NCI-H2171 (cell line): Measurements from ENCODE around the gene ZDHHC7.
"Not testable (repeated sequence)": the region's sequence is repeated elsewhere in the genome, so short reads cannot be mapped to it uniquely, and the experiment has no call there.

Experiments used
- DNase-seq: peaks from one replicate; lab custom pipeline; 2025; lab: John Stamatoyannopoulos, UW

ZDHHC7 gene, protein sequence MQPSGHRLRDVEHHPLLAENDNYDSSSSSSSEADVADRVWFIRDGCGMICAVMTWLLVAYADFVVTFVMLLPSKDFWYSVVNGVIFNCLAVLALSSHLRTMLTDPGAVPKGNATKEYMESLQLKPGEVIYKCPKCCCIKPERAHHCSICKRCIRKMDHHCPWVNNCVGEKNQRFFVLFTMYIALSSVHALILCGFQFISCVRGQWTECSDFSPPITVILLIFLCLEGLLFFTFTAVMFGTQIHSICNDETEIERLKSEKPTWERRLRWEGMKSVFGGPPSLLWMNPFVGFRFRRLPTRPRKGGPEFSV

DNA sequence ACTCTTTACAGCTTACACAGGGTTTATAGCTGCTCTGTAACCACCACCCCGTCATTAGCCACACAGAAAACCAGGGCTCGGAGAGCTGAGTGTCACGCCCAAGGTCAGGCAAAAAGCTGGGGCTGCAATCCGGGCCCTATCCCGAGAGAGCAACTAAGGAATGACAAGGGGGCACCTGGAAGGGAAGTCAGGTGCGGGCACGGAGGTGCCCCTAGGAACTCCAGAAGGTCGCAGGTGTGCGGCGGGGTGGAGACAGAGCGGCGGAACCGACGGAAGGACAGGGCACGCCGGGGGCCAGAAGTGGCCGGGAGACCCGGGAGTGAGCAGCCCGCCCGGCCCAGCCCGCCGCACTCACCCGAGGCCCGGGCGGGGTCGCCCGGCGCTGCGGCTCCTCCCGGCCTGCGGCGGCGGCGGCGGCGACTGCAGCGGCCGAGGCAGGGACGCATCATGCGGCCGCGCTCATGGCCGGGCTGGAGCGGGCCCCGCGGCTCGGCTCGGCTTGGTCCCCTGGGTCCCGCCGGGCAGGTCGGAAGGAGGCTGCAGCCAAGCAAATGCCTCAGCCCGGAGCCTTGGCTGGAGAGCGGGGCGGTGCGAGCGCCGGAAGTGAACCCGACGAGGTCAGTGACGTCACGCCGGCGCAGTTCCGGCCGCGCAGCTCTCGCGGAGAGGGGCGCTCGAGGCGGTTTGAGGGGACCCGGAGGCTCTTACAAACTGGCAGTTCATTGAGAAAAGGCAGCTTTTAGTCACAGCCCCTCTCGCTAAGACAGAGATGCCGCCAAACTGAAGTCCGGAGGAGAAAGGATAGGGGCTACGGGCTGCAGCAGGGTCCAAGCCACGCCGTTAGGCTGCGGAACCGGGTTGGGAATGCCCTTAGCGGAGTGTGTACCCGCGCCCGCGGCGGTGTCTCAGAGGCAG lies at the start of gene ZDHHC7:
ZDHHC7 (minus strand) TSS at position 605 of the 915 bp plus-strand sequence. CDS start 20,917 bp downstream, outside the sequence.
- DNase-seq = peak; percentile 81

DNA sequence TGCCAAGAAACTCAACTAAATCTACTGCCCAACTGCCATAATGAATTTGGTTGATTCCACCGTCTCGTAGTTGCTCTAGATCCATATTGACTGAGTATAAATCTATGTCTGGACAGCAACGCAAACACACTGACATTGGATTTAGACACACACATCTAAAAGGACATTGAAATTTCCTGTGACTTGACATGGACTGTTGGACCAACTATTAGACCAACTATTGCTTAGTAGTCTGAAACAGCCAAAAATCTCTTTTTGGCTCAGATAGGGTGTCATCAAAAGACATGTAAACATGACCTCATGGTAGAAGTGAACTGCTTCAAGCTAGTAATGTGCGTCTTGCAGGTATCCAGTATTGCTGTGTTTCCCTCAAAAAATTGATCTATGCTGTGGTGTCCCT lies 47.6 kb upstream of the ZDHHC7 start:
- no peak for DNase-seq

DNA sequence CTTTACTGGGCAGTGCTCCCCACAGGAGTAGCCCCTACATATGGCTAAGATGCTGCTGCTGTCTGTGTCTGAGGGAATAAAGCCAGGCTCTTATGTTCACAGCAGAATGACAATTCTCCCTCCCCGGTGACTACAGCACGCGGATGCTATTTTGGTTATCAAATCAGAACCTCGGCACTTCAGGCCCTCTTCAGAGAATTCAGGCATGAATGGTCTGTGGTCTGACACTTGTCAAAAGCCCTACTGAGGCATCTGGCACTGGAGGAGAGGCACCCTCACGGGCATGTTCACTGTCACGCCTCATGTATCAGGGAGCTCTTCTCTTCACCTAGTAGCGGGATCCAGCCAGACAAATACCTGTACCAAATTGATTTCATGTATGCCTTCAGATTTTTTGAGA lies 46.6 kb upstream of the ZDHHC7 start:
- peak; percentile 44 for DNase-seq

DNA sequence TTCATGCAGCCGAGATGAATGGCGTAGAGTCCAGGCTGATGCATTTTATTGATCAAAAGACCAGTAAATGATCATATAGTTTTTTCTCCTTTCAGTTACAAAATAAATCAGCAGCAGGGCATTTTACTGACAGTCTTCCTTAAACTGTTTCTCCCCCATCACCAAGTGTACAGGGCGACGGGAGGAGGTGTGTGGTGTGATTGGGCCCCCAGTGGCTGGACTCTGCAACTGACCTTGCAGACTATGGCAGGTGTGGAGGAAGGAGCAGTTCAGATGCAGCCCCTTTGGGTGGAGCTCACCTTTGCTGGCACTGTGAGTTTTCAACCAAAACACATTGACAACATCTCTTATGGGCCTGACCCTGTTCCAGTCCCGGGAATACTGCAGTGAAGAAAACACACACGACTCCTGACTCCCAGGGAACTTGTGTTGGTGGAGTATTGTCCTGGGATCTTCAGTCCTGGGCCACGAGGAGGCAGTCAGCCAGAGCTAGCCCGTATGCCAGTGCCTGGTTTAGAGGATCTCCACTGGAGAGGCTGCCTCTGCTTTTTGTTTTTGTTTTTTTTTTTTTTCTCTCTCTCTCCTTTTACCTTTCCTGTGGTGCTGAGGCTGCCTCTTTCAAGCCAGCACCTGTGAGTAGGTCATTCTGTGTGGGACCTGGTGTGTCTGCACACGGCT lies 46.0 kb upstream of the ZDHHC7 start:
- peak; percentile 3 for DNase-seq

DNA sequence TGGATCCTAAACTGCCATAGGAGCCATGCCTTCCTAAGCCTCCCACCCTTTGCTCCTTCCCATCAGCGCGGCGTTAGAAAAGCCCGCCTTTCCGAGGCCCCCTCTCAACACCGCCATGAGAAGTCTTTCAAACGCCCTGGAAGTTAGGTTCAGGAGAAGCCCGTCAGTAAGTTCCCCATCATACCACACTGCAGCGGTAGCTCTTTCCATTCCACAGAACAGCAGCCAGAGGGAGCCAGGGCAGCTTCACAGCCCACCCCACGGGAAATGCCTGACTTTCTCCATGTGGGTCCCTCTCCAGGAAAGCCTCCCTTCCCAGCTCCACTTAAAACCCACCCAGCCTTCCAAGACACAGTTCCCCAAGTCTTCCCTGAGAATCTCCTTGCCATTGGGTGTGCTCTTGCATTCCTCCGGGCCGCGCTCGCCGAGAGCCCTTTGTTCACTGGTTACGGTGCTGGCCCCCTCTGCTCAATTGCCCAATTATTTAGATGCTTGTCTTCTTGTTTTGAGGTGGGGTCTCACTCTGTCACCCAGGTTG lies 44.9 kb upstream of the ZDHHC7 start:
- no peak for DNase-seq

DNA sequence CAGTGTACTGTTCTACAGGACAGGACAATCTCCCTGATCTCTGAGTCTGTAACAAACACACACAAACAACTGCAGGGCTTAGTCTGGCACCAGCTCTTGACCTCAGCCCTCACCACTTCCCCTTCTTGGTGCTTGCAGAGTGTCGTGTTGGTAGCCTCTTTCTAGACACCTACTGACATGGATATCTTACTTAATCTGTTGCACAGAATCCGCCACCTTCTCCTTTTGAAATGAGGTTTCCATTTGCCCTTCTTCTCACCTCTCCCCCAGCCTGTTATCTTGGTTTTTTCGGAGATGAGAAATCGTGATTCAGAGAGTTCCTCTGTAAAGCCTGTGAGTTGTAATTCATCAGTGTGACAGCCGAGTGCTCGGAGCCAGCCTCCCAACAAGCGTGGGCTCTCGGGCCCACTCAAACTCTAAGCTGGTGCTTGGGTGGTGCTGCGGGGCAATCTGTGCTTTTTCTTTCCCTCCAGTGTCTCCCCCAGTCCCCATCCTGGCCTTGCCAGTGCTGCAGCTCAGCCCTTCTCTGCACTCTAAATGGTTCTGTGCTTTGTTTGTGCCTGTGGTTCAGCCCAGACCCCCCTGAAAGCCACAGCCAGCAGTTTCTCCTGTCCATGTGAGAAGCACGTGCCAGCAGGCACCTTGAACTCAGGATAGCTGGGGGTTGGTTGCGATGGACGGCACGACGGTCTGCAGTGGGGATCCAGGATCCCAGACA lies 44.3 kb upstream of the ZDHHC7 start:
- DNase-seq = no peak

DNA sequence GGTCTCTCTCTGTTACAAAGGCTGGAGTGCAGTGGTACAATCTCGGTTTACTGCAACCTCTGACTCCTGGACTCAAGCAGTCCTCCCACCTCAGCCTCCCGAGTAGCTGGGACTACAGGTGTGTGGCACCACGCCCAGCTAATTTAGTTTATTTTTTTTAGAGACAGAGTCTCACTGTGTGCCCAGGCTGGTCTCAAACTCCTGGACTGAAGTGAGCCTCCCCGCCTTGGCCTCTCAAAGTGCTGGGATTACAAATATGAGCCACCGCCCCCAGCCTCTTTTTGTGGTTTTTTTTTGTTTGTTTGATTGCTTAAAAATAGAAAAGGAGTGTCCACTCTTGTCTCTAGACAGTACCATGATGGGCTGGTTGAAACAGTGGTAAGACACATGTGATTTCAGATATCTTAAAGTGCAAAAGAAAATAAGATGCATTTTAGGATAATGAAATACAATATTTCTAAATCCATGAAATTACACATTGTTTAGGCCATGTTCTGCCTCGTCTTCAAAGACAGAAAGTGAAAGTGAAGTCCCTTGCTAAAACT lies 43.7 kb upstream of the ZDHHC7 start:
- no peak for DNase-seq

DNA sequence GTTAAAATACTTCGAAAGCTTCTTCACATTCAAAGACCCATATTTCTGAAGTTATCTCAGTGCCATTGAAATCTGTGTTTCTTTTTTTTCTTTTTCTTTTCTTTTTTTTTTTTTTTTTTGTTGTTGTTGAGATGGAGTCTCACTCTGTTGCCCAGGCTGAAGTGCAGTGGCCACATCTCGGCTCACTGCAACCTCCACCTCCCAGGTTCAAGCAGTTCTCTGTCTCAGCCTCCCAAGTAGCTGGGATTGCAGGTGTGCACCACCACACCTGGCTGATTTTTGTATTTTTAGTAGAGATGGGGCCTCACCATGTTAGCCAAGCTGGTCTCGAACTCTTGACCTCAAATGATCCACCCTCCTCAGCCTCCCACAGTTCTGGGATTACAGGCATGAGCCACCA lies 43.0 kb upstream of the ZDHHC7 start:
- DNase-seq = not testable (repeated sequence)

DNA sequence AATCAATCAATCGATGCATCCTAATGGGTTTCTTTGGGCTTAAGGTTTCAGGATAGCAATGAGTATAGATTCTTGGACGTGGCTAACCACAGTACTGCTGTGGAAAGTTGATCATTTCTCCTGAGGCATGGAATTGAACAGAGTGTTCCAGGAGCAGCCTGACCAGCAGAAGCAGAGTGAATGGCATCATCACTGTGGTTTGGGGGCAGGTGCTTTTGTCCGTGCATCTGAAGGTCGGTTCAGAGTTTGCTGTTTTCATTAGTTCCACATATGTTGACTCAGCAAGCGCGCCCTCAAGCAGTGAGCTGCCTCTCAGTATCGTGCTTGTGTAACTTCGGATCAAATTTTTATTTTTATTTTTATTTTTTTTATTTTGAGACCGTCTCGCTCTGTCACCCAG lies 41.2 kb upstream of the ZDHHC7 start:
- DNase-seq = no peak

DNA sequence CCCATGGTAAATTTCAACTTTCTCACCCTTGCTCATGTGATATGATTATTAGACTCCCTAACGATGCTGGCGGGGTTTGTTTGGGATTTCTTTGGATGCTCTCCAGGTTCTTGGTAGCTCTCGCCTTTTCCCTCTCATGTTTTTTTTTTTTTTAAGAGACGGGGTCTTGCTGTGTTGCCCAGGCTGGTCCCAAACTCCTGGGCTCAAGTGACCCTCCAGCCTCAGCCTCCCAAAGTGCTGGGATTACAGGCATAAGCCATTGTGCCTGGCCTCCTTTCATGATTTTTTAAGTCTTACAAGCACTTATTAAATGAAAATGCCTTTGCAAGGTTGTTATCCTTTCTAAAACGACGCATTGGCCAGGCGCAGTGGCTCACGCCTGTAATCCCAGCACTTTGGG lies 40.3 kb upstream of the ZDHHC7 start:
- no peak for DNase-seq

DNA sequence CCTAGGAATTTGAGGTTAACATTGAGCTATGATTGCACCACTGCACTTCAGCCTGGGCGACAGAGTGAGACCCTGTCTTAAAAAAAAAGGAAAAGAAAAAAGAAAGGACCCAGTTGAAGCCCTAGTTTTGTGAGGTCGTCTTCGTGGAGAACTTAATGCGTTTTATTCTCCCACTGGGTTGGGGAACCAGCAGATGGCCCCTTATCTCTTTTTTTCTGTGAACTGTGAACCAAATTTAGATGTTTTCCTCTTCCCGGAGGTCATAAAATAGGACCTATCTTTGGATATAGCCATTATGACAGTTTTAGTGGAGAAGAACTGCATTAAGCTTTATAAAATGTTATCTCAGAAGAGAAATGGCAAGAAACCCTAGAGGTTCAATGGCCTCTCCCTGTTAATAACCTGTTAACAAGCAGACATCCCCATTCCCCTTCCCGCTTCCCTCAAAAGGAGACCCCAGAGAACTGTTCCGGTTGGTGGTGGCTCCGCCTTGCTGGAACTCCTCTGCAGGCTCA lies 39.8 kb upstream of the ZDHHC7 start:
- DNase-seq = no peak

DNA sequence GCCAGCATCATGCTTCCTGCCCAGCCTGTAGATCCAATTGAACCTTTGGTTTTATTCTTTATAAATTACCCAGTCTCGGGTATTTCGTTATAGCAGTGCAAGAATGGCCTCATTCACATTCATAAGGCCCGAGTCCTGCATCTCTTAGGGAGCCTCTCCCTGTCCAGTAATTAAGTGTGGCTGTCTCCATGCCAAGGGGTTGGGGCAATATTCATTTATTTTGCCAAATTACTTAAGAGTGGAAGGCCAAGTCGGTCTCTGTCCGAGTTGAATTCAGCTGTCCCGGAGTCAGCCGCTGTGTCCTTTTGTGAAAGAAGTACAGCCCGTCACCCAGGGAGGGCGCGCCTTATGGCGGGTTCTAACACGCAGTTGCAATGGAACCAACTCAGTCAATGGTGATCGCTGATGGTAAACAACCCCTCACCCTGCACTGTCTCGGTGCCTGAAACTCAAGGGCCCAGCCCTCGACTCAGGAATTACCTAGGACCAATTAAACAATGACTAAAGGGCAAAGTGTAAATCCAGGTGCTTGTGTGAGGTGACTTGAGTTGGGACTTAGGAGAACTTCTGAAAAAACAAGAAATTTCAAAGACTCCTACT lies 38.5 kb upstream of the ZDHHC7 start:
- DNase-seq = no peak

DNA sequence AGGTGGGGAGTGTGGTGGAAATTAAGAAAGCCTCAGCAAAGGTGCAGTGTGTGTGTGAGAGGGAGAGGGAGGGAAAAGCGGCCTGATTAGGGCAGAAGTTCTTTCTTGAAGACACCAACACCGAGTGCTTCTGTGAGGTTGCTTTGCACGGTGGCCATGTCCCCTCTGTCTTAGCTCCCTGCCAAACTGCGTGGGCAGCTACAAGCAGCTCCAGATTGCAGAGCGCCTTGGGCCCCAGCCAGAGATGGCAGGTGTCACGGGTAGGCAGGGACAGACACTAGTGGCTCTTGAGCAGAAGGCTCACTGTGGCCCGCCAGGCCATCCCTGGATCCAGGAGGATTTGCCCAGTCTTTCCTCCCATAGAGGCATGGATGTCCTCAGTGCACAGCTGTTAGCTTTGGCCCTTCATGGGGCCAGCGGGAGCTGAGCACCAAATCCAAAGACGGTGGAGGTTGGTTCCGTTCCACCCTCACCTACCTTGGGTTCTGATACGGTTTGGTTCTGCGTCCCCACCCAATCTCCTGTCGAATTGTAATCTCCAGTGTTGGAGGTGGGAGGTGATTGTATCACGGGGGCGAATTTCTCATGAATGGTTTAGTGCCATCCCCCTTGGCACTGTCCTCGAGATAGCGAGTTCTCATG lies 37.7 kb upstream of the ZDHHC7 start:
- no peak for DNase-seq

DNA sequence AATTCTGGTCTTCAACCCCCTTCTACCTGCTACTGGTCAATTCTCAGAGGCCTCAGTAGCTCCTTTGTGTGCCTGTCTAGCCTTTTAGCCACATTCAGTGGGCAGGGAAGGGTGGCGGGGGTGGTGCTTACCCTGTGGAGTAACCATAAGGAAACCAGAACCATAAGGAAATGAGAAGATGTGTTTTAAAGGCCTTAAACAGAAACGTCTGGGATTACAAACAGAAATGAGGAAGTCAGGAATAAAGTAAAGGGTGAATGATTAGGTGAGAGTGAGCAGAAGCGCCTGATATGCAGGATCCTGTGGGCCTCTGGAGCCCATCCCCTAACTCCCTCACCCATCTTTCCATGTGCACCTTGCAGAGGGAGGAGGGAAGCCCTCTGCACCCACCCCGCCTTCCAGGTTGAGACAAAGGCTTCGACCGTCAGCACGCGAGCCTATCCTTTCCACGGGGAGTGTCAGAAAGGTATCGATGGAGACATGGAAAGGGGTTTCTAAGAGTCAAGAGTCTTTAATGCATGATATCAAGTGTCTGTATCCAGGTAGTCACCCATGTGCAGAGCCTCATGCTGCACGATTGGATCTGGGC lies 36.6 kb upstream of the ZDHHC7 start:
- DNase-seq = no peak

DNA sequence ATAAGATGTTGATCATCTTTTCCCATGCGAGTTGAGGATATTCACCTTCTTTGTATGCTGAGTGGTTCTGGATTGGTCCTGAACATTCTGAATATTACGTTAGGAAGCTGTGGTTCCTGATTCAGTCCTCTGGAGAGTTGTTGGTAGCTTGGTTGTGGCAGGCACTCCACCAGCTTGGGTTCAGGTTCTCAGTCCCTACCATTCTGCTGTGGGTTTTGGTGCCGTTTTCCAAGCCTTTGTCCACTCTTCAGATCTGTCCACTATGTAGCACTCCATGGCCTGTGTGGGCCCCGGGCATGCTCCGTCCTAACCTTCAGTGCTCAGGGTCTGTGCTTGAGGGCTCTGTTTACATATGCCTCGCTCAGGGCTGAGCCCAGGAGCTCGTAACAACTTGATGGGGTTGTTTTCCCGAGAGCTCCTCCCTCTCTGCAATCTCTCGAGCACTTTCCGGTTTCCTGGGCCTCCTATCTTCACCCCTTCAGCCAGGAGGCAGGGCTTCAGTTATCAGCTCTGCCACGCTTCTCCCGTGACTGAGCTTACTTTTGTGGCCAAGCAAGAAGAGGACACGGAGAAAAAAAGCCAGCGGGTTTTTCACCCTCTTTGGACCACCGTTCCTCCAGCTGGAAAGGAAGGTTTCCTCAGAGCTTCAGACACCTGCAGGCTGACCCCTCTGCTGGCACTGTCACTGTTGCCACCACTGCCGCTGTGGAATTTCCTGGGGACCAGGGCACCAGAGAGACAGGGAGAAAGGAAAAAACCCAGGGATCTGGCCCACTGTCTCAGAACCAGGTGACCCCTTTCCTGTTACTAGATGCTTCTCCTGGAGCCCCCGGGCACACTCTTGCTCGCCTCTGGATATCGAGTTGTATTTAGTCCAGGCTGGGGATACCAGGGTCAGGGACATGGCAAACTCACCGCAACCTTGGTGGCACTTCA lies 35.9 kb upstream of the ZDHHC7 start:
- no peak for DNase-seq

DNA sequence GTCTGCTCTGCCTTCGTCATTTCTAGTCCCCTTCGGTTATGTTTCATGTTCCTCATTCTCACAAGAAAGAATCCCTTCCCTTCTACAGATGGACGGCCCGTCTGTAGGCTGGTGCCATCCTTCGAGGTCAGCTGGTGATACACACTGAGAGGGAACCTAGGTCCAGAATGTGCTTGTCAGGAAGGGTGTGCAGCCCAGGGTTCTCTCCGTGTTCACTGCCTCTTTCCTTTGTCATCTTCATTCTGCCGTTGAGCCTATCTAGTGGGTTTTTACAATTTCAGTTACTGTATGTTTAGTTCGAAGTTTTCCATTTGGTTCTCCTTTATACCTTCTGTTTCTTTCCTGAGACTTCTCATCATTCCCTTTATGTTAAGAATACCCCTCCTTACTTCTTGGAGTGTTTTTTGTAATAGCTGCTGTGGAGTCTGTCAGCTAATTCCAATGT lies 35.2 kb upstream of the ZDHHC7 start:
- DNase-seq = no peak

DNA sequence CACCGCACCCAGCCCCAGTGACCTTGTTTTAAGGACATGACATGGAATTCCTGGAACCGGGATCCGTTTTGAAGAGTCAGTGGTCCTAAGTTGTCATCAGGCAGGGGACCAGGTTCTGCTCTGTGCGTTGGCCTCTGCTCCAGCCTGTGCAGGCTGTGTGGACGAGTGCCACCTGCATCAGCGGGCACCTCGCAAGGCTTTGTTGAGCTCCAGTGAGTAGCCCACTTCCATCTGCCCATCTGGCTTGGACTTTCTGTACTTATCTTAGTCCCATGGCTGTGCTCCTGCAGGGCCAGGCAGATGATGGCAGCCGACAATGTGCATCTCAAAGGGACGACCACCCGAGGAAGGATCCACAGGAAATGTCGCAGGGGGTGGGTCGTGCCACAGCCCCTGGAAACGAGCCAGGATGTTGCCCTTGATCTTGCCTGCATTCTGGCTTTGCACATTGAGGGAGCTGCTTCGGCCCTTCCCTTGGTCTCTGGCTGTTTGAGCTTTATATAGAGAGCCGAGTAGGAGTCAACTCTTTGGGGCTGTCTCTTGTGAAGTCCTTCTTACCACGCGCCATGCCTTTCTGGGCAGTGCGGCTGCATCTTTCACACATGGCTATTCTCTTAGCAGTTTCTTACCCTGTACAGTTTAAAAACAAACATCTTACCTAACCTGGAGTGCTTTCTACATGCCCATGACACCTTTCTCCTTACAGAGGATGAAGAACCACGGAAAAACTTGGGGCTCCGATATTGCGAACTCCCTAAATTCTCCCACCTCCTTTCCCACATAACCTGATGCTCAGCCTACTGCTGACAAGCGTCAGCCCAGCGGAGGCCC lies 34.5 kb upstream of the ZDHHC7 start:
- no peak for DNase-seq

DNA sequence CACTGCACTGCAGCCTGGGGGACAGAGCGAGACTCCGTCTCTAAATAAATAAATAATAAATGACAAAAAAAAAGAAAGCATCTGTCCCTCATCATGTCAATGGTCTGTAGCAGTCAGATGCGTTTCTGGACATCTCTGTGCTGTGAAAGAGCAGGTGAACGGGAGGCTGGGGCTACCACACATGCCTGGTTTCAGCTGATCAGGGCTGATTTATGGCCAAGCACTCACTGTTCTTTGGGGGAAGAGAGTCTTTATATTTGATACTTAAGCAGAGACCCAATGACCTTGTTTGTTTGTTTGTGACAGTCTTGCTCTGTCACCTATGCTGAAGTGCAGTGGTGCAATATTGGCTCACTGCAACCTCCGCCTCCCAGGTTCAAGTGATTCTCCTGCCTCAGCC lies 33.7 kb upstream of the ZDHHC7 start:
- no peak for DNase-seq
